GM23338 (cell line): Measurements from ENCODE around the gene OR2T11.

Experiments used
- CTCF ChIP-seq, 2 experiments: fragments of 200-600 bp in 1 of 2; sonication (generic) in 1 of 2; conservative IDR thresholded peaks; 2 replicates each; pipeline versions ENCODE4 v1.5.1 to v1.6.1; 2016 to 2017; ENCODE audit warnings: antibody characterized with exemption in 2 of 2, low read depth in 2 of 2, mild to moderate bottlenecking in 2 of 2, moderate library complexity in 1 of 2
- EZH2 ChIP-seq: fragments of 200-600 bp; sonication (generic); IDR thresholded peaks from one replicate; pipeline ENCODE4 v1.8.0; 2017; ENCODE audit warnings: antibody characterized with exemption, mild to moderate bottlenecking, low read depth; ENCODE audit not compliant: unreplicated experiment
- POLR2AphosphoS5 ChIP-seq: IDR thresholded peaks from 2 replicates; pipeline ENCODE4 v1.6.1; 2016; ENCODE audit warnings: antibody characterized with exemption, low read depth
- REST ChIP-seq: IDR thresholded peaks from one replicate; pipeline ENCODE4 v1.6.1; 2018; ENCODE audit warnings: antibody characterized with exemption; ENCODE audit not compliant: unreplicated experiment
- ZNF114 ChIP-seq: fragments of 250-450 bp; sonication (Bioruptor Pico); IDR thresholded peaks from 2 replicates; pipeline ENCODE4 v1.5.0; 2020; ENCODE audit warnings: mild to moderate bottlenecking, moderate library complexity

- TF ChIP-seq CTCF (conservative IDR thresholded peaks at IDR 0.05; ENCODE audit: low read depth in 2 of 2) = no peak
- no peak for TF ChIP-seq POLR2AphosphoS5
- no peak for TF ChIP-seq ZNF114
- no peak for TF ChIP-seq EZH2
- no peak for TF ChIP-seq REST
These were observed 44.8 kb downstream of the OR2T11 start for GRCh38 chr1:248590055-248590454.
